HepG2 (cell line): ENCODE measurements around the gene ARHGAP26. TPM values are rescaled to one million over a fixed set of nuclear protein-coding genes. Genes with fewer than 3 reads are reported as not detected.

Experiments used
- ATAC-seq: fragments of 200-7000 bp; cut with Tn5 transposase; 3 replicates; pipeline ENCODE4 v1.9.1; 2020; ENCODE audit warnings: mild to moderate bottlenecking, moderate library complexity
- BruUV-seq: library from RNA; stranded (reverse); fragments of 400-500 nt; replicated peaks from 2 replicates; lab custom pipeline; 2021; lab: Mats Ljungman, UMichigan
- CTCF ChIA-PET: fragments of 300-600 bp; formaldehyde crosslinking; extraction: SDS; loops from one replicate; lab custom pipeline; 2021; ENCODE audit warnings: low total read pairs, inconsistent platforms, low intra/inter-chr PET ratio; lab: Yijun Ruan, JAX
- POLR2A ChIA-PET: fragments of 350-600 bp; sonication (Branson Sonifier 250); formaldehyde crosslinking; loops from one replicate; lab custom pipeline; 2020; ENCODE audit warnings: antibody characterized with exemption, inconsistent platforms; lab: Yijun Ruan, JAX
- DNase-seq: peaks from one replicate; pipeline ENCODE4 v3.0.0-alpha.2; 2015; ENCODE audit warnings: low spot score
- FAIRE-seq: peaks from 3 replicates; lab custom pipeline; 2011; peaks lifted over from hg19 to GRCh38; lab: Jason Lieb, UNC
- H2AFZ ChIP-seq: one replicate; pipeline ENCODE4 v1.6.1; 2011; ENCODE audit warnings: low read length, inconsistent platforms
- H3K27ac ChIP-seq: fragments of 300-600 bp; 3 replicates; pipeline ENCODE4 v1.8.0; 2011; ENCODE audit warnings: mixed run types, mild to moderate bottlenecking, mixed read lengths, low read length, inconsistent platforms; ENCODE audit not compliant: insufficient read depth; ENCODE audit errors: extremely low read length
- H3K27me3 ChIP-seq, 2 experiments: fragments of 200-600 bp in 1 of 2; 2 replicates in 1 of 2; 3 replicates in 1 of 2; pipeline versions ENCODE4 v1.6.0 to v1.8.0; 2011; ENCODE audit warnings: low read length in 2 of 2, mild to moderate bottlenecking in 2 of 2, moderate library complexity in 2 of 2, inconsistent platforms in 1 of 2; ENCODE audit not compliant: insufficient read depth in 2 of 2, control insufficient read depth in 1 of 2
- H3K36me3 ChIP-seq, 2 experiments: fragments of 200-600 bp in 1 of 2; replicated peaks in 1 of 2; 2 replicates in 1 of 2; 3 replicates in 1 of 2; pipeline versions ENCODE4 v1.5.1 to v1.8.0; 2011; ENCODE audit warnings: low read length in 2 of 2, inconsistent platforms in 1 of 2; ENCODE audit not compliant: insufficient read depth in 2 of 2, control insufficient read depth in 1 of 2
- H3K4me1 ChIP-seq: 2 replicates; pipeline ENCODE4 v1.5.1; 2012; ENCODE audit warnings: low read length, inconsistent platforms; ENCODE audit not compliant: insufficient read depth
- H3K4me2 ChIP-seq: 2 replicates; pipeline ENCODE4 v1.6.0; 2011; ENCODE audit warnings: low read depth, low read length, inconsistent platforms
- H3K4me3 ChIP-seq, 3 experiments: fragments of 200-600 bp in 1 of 3; sonication (generic), shearing (Covaris generic) in 1 of 3; replicated peaks in 1 of 3; 2 replicates each; pipeline ENCODE4 v1.5.1; 2011 to 2016; ENCODE audit warnings: low read length in 3 of 3, inconsistent platforms in 2 of 3, low read depth in 2 of 3, mild to moderate bottlenecking in 2 of 3, control low read depth in 1 of 3, mixed read lengths in 1 of 3; ENCODE audit not compliant: insufficient read depth in 1 of 3
- H3K79me2 ChIP-seq: one replicate; pipeline ENCODE4 v1.6.1; 2011; ENCODE audit warnings: low read length, inconsistent platforms; ENCODE audit not compliant: insufficient read depth
- H3K9ac ChIP-seq: 2 replicates; pipeline ENCODE4 v1.6.0; 2011; ENCODE audit warnings: mild to moderate bottlenecking, low read depth, low read length, inconsistent platforms; ENCODE audit not compliant: insufficient read depth
- H3K9me3 ChIP-seq: 2 replicates; pipeline ENCODE4 v1.5.1; 2012; ENCODE audit warnings: mild to moderate bottlenecking, low read length
- H4K20me1 ChIP-seq: 2 replicates; pipeline ENCODE4 v1.6.0; 2011; ENCODE audit warnings: inconsistent platforms, mild to moderate bottlenecking, low read length, moderate library complexity; ENCODE audit not compliant: insufficient read depth
- CBX2 ChIP-seq, 2 experiments: fragments of 200-600 bp in 1 of 2; sonication (generic); formaldehyde crosslinking in 1 of 2; IDR thresholded peaks; 2 replicates each; pipeline versions ENCODE4 v1.7.0 to v1.8.1; 2018 to 2022; ENCODE audit warnings: low read depth in 2 of 2, low read length in 1 of 2, mild to moderate bottlenecking in 1 of 2, missing genetic modification reagents in 1 of 2
- KAT2B ChIP-seq: fragments of 150-350 bp; IDR thresholded peaks from 2 replicates; pipeline ENCODE4 v1.6.1; 2014; ENCODE audit warnings: low read depth, low read length, borderline replicate concordance
- NONO ChIP-seq, 2 experiments: fragments of 450-650 bp in 1 of 2; sonication (generic) in 1 of 2; formaldehyde crosslinking in 1 of 2; IDR thresholded peaks in 1 of 2; conservative IDR thresholded peaks in 1 of 2; 2 replicates each; pipeline versions ENCODE4 v1.6.1 to v1.8.0; 2017 to 2022; ENCODE audit warnings: mild to moderate bottlenecking in 1 of 2, missing genetic modification reagents in 1 of 2, moderate library complexity in 1 of 2
- WGBS: methylation state at CpG from one replicate; pipeline ENCODE4 v1.1.6; 2017; ENCODE audit warnings: low lambda C conversion rate; 5-methylcytosine and 5-hydroxymethylcytosine counted together
- in situ Hi-C: cut with HindIII; loops from 2 replicates; pipeline ENCODE4 v1.10.0; 2017; ENCODE audit warnings: low pct_unique_long_range_greater_than_20kb; ENCODE audit not compliant: extremely low pct_ligation_motif_present
- intact Hi-C: fragments of 100-400 bp; cut with micrococcal nuclease; formaldehyde crosslinking; loops from one replicate; pipeline ENCODE4 v1.10.0; 2022; ENCODE audit not compliant: unreplicated experiment
- polyA plus RNA-seq, 8 experiments: library from polyadenylated mRNA; depleted of rRNA in 3 of 8; stranded (reverse) in 7 of 8; unstranded in 1 of 8; fragments of >200 nt; fragmentation: Illumina TruSeq in 4 of 8; extraction: Trizol in 4 of 8; gene quantifications; 2 replicates each; pipeline versions ENCODE4 v1.2.1 to v1.2.3, GENCODE V29; 2011 to 2016; ENCODE audit warnings: low read depth in 4 of 8, missing spikeins in 1 of 8, mixed read lengths in 1 of 8; ENCODE audit not compliant: insufficient read depth in 1 of 8
- total RNA-seq, 5 experiments: library from RNA; depleted of rRNA; stranded (reverse); fragments of >200 nt; fragmentation: Illumina TruSeq; extraction: Trizol; gene quantifications; 2 replicates each; pipeline ENCODE4 v1.2.3, GENCODE V29; 2016; ENCODE audit warnings: low read depth in 1 of 5
- TF ChIP-seq, protein P1 (sequence below): sonication (generic); formaldehyde crosslinking; conservative IDR thresholded peaks from 2 replicates; pipeline ENCODE4 v1.8.1; 2023; ENCODE audit warnings: missing genetic modification reagents

The ARHGAP26 gene
- total and polyA plus RNA-seq, 2 of the 13 experiments (the other 11 are each of a cell fraction or from before 2014, with no cell fraction given), result 9.6 to 18.2 TPM

GRCh38 chr5:142771666-142772065 lies 1.5 kb downstream of the ARHGAP26 start:
- peaks cover 44% of the 10 kb centered on the region for H3K4me1 ChIP-seq
- no peaks in the 10 kb centered on the region for H4K20me1 ChIP-seq
- TF ChIP-seq KAT2B (no peak), CBX2 (IDR thresholded peaks at IDR 0.05; ENCODE audit: low read depth, low read length) (no peak), CBX2 (CRISPR knock-in tag; IDR thresholded peaks at IDR 0.05; ENCODE audit: low read depth) (no peak), NONO (IDR thresholded peaks at IDR 0.05) (no peak), NONO (CRISPR knock-in tag; conservative IDR thresholded peaks at IDR 0.05) (no peak)
- TF ChIP-seq, protein P1, sequence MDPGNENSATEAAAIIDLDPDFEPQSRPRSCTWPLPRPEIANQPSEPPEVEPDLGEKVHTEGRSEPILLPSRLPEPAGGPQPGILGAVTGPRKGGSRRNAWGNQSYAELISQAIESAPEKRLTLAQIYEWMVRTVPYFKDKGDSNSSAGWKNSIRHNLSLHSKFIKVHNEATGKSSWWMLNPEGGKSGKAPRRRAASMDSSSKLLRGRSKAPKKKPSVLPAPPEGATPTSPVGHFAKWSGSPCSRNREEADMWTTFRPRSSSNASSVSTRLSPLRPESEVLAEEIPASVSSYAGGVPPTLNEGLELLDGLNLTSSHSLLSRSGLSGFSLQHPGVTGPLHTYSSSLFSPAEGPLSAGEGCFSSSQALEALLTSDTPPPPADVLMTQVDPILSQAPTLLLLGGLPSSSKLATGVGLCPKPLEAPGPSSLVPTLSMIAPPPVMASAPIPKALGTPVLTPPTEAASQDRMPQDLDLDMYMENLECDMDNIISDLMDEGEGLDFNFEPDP (CRISPR knock-in tag), result 0 out of 2 replicates have a peak, but pooled peaks have one; percentile 11
- peaks cover 0 to 10% of the 10 kb centered on the region in 2 experiments; a peak in 2 of 5 replicates for H3K27me3 ChIP-seq
- H2AFZ ChIP-seq, result peak overlapping the region; percentile 60
- DNase-seq, result no peak
- no peaks in the 10 kb centered on the region; a peak in 1 of 5 replicates for H3K36me3 ChIP-seq
- H3K9me3 ChIP-seq, result no peaks in the 10 kb centered on the region
- in situ Hi-C loops (loop anchor here (5.0 kb wide), 1 partner anchor 101 kb away; no protein-coding TSS in a partner anchor), intact Hi-C loops (loop anchor here (1.0 to 2.0 kb wide), 3 partner anchors 36 to 63 kb away; no protein-coding TSS in a partner anchor)
- H3K9ac ChIP-seq, result peak overlapping the region; percentile 74
- FAIRE-seq, result no peak
- ChIA-PET CTCF (interaction anchor here (1.3 to 2.6 kb wide), 2 partner anchors 95 to 109 kb away, joined by 6 to 19 read pairs; no protein-coding TSS in a partner anchor), POLR2A (interaction anchor here (1.0 to 2.6 kb wide), 7 partner anchors 9 to 103 kb away, joined by 3 to 13 read pairs (median 9); no protein-coding TSS in a partner anchor)
- H3K4me3 ChIP-seq, result peak overlapping the region; percentile 87 to 94 (median 94)
- H3K4me2 ChIP-seq, result peak overlapping the region; percentile 91
- 8% methylated on average over 5 of the region's 5 CpGs for WGBS
- H3K79me2 ChIP-seq, result peaks cover 49% of the 10 kb centered on the region
- H3K27ac ChIP-seq, result no peak overlapping the region
- ATAC-seq, result no peak
- BruUV-seq, result TSS peak; percentile 49
